ENCODE results near the gene HOXA7.

Gene HOXA7

DNA sequence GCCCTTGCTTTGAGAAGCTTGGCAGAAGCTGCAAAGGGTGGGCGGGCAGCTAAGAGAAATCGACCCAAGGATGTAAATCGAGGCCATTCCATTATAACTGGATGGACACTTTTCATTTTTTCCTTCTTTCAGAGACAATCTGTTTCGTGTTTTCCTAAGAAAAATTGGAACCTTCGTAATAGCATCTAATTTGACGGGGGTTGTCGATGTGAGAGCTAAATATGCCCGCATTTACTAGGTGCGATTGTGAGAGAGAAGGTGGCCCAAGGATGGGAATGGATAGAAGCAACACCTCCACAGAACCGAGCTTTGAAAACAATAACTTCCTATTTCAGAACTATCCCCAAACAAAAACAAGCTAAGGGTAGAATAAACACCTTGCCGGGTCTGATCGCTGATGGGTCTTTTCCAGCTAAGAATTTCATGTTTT lies 25.1 kb downstream of the HOXA7 start:
- no peak for DNase-seq

DNA sequence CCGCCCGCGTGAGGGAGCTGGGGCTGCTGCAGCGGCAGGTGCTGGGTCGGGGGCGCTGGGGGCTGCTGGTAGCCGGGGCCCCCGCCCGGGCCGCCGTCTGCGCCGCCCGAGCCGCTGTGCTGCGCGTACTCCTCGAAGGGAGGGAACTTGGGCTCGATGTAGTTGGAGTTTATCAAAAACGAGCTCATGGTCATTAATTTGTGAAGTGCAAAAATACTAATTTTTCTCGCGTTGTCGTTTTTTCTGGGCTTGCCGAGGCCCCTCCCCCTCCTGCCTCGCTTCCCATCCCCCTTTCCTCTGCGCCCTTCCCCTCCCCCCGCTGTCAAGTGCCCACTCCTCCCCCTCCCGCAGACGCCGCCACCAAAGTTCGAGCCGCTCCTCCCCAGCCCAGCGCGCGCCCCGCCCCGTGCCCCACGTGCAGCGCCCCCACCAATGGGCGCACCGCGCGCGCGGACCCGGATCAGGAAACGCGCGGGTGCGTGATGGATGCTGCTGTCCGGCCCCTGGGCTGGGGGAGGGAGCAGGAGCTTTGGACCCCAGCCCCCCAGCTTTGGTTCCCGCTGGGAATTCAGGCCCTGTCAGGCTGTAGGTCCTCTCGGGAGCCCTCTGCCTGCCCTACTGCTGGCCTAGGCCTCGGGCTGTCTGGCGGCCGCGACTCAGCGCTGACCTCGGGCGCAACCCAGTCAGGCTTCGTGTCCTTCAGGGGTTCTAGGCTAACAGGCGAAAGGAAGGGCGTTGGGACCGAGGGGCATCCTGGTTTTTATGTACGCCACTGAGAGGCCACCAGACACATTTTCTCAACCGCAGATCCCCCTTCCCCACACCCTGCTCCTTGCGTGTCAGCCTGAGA lies 25.7 kb downstream of the HOXA7 start, which contains the start of gene HOXA4:
Gene HOXA4 (minus strand): TSS at position 218 of the 850 bp plus-strand sequence. CDS start 24 bp downstream, at position 194.
- DNase-seq: peak; percentile 94

DNA sequence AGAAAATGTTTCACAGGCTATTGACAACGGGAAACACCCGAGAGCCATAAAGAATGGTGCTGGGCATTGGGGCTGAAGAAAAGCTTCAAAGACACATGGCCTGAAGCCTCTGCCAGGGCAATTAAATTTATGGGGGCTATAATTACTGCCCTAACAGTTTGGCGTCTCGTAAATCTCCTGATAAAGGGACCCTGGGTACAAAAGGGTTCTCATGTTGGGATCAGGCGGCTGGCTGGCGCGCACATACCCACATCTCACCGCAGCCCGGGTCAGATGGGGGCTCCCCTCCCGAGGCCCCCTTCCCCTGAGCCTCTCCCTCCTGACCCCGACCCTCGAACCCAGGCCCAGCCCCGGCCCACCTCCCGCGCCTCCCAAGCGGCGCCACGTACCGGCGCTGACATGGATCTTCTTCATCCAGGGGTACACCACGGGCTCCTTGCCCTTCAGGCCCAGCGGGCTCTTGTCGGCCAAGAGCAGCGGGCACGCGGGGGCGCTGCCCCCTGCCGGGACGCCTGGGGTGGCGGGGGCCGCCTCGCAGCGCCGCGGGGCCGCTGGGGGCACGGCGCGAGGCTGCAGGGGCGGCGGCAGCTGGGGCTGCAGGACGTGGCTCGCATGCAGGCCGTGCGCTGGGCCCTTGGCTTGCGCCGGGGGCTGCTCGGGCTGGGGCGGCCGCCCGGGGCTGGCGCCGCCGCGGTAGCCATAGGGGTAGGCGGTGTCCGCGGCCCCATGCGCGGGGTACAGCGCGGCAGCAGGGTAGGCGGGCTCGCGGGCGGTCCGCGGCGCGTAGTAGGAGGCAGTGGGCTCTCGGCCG lies 26.5 kb downstream of the HOXA7 start:
- peak; percentile 29 for DNase-seq

DNA sequence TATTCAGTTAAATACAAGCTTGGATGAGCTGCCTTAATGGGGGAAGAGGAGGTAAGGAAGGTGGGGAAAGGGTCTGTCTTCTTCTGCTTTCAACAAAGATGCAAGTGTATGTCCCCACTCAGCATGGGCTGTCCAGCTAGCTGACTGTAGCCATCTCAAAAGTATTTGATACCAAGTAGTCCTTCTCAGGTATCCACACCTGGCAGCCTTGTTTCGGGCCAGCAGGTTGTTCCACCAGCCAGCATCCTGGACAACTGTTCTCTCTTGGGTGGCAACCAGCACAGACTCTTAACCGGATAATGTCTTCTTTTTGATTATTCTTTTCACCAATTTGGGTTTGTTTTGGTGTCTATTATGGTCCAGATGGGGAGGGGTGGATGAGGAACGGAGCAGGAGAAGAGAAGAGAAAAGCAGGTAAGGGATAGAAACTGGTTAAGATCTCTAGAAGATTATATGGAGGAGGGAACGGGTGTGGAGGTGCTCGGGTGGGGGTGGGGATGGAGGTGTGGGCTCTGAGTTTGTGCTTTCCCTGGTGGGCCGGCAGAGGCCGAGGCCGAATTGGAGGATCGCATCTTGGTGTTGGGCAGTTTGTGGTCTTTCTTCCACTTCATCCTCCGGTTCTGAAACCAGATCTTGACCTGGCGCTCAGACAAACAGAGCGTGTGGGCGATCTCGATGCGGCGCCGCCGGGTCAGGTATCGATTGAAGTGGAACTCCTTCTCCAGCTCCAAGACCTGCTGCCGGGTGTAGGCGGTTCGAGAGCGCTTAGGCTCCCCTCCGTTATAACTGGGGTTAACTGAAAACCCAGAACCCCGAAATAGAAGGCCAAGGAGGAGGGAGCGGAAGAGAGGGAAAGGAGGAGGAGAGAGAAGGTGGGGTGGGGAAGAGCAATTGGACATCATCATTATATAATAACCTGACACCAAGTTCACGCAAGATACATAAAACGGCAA lies 27.4 kb downstream of the HOXA7 start:
- DNase-seq: no peak

DNA sequence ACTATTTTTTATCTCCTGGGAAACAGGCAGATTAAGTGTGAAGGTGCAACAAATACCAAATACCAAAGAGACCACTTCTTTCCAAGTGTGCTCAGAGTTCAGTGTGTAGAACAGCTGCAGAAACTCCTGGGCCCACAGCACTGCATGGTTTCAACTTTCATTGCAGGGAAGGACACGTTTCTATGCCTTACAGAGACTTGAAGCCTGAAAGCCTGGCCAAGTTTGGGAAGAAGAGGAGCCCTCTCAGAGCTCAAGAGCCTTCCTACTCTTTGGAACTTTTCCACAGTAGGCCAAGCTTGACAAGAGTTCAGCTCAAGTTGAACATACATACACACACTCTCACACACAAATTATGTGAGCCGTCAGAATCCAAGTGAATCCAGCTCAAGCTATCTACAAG lies 28.4 kb downstream of the HOXA7 start:
- DNase-seq: no peak

DNA sequence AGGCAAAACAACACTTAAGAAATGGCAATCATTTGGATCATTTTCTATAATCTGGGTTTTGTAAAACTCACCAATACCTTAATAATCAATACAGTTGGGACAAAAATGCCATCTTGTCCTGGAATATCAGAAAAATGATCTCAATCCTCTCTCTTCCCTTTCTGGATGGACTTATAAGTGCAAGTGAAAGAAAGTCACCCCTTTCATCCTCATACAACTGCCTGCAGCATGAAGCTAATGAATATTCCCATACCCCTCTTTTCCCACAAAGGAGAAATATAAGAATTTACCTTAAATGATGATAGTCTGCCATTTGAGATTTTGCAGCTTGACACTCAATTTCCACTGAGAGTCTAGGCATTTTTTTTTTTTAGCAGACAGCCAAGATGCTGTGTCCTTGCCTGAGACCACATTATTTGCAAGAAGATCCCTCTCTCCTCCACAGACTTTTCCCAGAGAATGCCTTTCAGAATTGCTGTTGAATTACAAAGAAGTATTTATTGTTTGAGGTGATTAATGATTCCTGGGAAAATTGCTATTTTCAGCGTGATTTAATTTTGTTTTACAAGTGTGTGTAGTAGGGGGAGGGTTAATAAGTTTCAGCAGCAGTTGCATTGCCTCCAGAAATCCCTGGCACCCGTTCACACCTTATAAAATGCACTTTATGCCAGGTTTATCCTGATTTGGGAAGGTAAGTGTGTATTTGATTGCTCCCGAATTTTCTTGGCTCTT lies 29.7 kb downstream of the HOXA7 start:
- DNase-seq: no peak

DNA sequence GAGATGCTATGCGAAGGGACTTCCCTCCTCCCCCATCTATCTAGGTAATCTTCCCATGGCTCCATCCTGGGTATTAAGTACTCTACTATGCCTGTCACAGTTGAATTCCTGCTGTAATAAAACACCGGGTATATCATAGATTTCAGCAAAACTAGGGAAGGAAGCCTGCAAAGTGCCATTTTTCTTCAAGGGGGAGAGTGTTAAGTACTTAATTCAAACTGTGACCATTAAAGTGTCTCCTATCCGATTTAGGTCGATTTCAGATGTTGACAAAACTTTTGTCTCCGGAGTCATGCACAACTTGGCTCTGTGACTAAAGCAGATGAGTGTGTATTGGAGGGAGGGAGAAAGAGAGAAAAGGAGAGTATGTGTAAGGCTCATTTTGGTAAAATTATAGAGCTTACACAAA lies 30.5 kb downstream of the HOXA7 start:
- DNase-seq: no peak

DNA sequence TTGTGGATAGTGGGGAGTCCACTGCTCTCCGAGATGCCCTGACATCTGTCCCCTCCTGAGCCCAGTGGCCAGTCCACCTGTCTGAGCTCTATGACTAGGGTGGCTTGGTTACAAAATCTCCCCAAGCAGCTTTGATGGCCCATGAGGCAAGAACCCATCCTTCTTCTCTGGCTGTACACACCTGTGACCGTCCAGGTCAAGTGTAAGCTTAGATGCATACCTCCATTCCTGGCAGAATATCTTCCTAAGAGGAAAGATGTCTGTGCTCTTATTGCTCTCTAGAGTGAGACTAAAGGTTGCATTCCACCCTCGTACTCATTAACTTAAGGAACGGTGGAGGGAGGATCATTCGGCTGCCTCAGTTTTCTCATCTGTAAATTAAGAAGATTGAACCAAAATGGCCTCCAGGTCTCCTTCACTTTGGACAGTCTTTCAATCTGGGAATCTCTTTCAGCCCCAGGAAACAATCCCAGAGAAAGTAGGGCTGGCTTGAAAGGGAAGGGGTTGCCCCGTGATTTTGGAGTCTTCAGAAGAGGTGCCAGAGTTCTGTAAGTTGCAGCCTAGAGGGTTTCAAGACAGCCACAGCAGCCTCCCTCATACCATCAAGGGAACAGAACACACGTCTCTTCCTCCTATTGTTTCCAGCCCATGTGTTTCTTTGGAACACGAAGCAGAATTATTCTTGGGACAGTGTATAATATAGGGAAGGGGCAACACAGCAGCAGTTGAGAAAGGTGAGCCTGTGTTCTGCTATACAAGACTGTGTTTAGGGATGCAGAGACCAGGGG lies 31.4 kb downstream of the HOXA7 start:
- DNase-seq: no peak

DNA sequence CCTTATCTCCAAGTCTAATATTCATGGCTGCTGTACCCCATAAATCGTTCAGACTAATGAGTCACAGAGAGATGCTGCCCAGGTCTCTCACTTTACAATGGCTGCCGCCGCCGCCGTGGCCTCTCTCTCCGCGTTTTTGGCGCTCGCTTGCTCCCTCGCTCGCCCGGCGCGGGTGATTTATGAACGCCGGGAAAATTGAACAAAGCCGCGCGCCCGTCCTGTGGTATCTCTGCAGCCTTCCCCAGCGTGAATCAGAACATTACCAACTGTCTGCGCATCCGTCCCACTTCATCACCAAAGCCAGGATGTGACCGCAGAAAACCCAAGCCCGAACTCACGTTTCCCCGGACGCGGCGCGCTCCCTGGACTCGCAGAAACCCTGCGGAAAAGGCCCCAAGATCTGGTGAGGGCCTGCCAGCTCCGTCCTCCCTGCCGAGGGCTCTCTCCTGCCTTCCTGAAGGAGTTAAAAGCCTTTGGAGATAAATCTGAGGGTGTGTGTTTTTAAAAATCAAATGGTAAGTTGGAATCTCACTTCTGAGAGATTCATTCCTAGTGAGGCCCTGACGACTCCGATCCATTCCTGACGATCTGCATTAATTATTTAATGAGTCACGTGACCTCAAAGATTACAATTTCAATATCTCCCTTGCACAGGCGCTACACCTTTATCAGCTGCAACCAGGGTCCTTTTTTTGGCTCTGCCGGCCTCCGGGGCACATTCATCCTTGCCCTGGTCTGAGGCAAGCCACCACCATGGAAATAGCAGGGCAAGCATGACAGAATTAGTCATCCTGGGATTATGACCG lies 32.2 kb downstream of the HOXA7 start:
- DNase-seq: no peak

DNA sequence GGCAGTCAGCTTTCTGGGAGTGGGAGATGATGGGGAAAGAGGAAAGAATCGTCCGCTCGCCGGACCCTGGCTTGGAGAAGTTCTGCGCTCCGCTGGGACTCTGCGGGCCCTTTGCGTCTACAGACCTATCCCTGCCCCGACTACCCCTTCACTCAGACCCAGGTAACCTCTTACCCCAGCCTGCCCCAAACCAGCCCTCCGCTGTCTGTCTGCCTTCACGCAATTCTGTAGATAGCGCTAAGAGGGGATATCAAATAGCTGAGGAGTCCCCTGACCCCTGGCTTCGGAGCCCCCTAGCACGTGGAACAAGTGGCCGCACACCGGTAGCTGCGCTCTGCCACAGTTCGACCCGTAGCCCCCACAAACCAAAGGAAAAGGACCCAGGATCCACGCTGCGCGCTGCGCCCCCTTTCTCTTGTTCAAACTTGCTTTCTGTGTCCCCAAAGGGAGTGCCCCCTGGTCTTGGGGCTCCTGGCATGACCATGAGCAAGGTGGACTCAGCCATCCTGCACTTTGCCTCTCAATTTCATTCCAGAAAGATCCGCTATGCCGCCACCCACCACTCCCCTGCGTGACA lies 32.9 kb downstream of the HOXA7 start:
- DNase-seq: no peak

DNA sequence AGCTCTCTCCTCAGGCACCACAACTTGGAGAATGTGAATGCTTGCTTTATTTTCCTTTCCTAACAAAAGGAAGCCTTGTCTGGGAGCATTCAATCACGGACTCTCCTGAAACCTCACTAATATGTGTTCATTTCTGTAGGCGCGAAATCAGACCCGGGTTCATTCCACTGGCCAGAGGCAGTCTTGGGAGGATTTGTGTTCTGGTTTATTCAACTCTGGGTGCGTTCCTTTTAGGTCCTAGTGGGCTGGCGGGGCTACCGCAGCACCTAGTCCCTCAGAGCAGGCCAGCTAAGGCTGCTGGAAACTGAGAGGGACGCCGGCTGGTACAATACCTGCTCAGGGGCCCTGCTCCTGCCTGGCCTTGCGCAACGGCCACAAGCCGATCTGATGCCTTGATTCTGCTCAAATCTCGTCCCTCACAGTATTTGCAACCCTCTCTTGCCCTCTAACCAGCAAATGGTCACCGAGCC lies 33.4 kb downstream of the HOXA7 start:
- no peak for DNase-seq

DNA sequence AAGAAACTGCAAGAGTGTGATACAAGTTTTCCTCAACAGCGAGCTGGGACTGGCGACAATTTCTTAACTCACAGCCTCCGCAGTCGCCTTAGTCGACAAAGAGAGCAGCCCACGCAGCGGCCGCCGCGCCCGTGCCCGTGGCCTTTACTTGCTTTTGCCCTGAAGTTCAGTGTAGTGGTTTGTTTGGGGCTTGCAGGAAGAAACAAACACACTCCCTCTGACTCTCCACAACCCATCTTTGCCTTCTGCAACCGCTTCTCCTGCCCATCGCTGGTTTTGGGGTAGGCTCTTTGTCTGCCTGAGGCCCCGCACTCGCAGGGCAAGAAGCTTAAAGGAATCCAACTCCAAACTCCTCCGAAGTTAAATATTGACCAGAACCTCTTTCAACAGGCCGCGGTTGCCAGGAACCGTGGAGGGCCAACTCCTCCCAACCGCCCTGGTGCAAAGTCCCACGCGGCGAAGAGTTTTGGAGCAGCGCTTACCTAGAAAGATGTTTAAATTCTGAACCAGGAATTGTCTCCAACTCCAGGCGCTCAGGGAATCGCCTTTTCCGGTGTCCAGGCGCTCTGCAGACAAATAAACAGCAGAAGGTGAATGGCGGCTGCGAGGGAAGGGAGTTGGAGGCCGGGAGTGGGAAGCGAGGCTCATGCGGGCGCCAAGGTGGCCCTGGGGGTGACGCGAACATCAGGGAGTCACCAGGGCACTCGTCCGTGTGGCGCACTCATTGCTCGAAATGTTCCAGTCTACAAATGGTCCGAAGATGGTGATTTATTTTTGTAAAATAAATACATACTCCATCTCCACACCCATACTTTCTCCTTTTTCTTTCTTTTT lies 34.2 kb downstream of the HOXA7 start:
- no peak for DNase-seq

DNA sequence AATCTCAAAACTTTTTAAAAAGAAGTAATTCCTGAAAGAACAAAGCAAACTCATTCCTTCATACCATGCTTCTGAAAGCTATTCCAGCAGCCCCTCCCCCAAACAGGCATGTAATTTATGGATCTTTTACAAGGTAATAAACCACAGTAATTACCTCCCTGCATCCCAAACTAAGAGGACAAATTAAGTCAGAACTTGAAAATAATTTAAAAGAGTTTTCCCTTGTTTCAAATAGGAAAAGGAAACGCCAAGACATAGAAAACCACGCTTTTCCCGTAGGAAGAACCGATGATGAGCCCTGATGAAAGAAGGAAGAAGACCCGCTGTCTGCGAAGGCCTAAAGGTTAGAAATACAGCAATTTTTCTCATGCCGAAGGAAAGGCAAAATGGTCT lies 34.8 kb downstream of the HOXA7 start:
- DNase-seq: no peak

DNA sequence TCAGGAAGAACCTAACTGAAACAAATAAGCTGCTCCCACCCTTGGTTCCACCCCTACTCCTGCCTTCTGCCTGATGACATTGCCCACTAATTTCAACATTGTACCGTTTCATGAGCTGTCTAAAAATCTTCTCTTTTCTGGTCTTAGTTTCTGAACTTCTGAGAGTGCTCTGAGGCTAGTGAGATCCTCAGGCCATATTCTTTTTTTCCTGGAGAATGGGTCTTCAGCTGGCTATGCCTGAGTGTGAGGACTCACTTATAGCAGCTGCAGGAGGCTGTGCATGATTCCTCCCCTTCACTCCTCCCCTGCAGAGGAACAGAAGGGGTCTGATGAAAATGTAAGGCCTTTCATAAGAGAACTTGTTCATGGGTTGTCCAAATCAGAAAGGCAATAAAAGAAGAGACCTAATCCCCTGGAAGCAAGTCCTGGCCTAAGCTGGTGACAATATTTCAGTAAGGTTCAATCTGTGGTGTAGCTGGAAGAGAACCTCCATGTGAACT lies 37.0 kb downstream of the HOXA7 start:
- DNase-seq: no peak

DNA sequence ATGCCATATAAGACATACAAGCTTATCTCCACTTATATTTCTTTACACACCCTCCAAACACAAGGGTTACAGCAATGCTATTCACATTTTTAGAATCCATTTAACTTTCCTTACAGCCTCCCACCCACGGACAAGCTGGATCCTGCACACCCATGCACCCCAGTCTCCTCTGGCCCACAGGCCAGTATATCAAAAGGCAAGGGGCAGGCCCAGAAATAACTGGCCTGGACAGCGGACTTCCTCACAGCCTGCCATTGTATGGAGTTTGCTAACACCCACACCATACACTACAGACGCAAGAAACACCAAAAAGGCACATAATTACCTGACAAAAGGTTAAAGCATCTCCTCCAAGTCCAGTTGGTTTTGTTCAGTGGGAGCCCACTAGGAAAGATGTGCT lies 37.9 kb downstream of the HOXA7 start:
- no peak for DNase-seq

DNA sequence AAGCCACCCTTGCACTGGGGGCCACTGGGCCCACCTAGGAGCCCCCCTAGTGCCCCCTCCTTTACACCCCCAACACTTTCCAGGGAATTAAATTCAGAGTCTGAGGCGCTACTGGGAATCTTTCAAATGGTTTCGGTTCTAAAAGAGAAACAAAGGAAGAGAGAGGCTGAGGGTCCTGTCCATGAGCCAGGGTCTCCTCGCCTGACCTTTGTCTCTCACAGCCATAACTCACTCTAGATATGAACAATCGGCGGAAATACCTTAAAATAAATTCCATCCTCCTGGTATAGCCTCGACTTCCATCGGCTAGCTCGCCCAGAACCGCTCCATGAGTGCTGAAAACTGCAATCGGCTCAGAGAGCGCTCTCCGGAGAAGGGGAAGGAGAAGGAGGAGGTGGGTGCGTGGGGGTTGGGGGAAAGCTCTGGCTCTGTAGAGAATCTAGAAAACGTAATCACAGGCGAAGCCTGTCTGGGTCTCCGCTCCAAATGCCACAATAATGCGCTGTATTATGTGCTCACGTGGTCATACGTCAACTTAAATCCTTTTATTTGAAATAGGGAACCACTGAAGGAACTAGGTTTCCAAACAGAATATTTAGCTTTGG lies 38.5 kb downstream of the HOXA7 start:
- DNase-seq: no peak

DNA sequence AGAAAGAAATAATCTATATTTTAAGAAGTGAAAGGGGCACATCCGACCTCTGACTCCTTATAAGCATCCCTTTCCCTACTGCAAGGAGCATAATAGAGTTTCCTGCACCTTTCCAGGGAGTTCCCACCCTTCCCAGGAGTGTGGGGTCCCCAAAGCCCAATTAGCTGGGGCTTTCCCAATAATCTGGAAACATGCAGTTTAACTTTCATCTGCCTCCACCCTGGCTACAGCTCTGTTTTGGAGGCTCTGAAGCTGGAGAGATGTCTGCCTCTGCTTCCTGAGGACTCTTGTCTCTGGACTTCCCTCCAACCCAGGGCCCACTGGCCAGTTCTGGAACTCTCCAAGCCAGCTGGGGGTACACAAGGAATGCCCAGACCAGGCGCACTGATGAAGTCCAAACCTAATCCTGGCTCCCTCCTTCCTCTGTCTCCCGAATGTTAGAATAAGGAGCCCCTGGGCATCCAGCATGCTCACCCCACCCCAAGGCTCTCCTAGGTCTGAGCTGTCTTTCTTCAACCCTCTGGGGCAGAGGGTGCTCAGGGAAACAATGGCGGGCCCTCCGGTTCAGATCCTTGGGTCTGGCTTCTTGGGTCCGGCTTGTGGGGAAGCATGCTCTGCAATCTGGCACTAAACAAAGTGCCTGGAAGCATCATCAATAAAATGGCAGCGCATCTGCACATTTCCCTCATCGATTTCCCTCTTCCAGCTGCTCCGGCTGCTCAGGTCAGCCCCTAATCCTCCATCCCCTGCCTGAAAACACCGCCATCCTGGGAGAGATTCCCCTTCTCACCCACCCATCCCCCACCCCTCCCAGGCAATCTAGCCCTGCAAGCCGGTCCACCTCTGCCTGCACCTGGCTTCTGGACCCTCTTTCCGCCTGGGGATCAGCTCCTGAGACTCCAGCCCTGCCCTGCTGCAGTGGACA lies 39.3 kb downstream of the HOXA7 start:
- no peak for DNase-seq
